OCI-LY3 (cell line): ENCODE measurements around the gene VTI1A.

Experiments used
- H2AFZ ChIP-seq: fragments of 200-600, 300-600 bp; shearing (Covaris generic); 2 replicates; pipeline ENCODE4 v1.6.0; 2014; ENCODE audit warnings: antibody characterized with exemption, low read depth, low read length
- H3K27ac ChIP-seq: fragments of 200-600, 300-600 bp; sonication (generic); 2 replicates; pipeline ENCODE4 v1.5.1; 2014; ENCODE audit warnings: mild to moderate bottlenecking, low read length, moderate library complexity, mixed read lengths
- H3K27me3 ChIP-seq: fragments of 200-600, 300-600 bp; sonication (generic); 2 replicates; pipeline ENCODE4 v1.6.1; 2014; ENCODE audit warnings: low read depth, low read length, mixed read lengths
- H3K36me3 ChIP-seq: fragments of 200-600, 300-600 bp; sonication (generic); replicated peaks from 2 replicates; pipeline ENCODE3; 2014; ENCODE audit warnings: low read depth, low read length, mixed read lengths
- H3K4me1 ChIP-seq: fragments of 300-600, 200-600 bp; sonication (generic); 2 replicates; pipeline ENCODE4 v1.6.1; 2014; ENCODE audit warnings: low read length, mixed read lengths
- H3K4me2 ChIP-seq: fragments of 200-600, 300-600 bp; sonication (generic); 2 replicates; pipeline ENCODE4 v1.6.1; 2014; ENCODE audit warnings: low read length, mixed read lengths
- H3K4me3 ChIP-seq: fragments of 300-600, 200-600 bp; sonication (generic); 2 replicates; pipeline ENCODE4 v1.5.1; 2014; ENCODE audit warnings: antibody characterized with exemption, mild to moderate bottlenecking, low read length, moderate library complexity
- H3K79me2 ChIP-seq: fragments of 300-600, 200-600 bp; shearing (Covaris generic); 2 replicates; pipeline ENCODE4 v1.6.1; 2014; ENCODE audit warnings: mild to moderate bottlenecking, low read length, mixed read lengths
- H3K9ac ChIP-seq: fragments of 300-600, 200-600 bp; shearing (Covaris generic); 2 replicates; pipeline ENCODE4 v1.6.0; 2014; ENCODE audit warnings: mild to moderate bottlenecking, low read length, moderate library complexity
- H3K9me3 ChIP-seq: fragments of 200-600, 300-600 bp; shearing (Covaris generic); 2 replicates; pipeline ENCODE4 v1.6.1; 2014; ENCODE audit warnings: low read length, mixed read lengths; ENCODE audit not compliant: insufficient read depth
- H4K20me1 ChIP-seq: fragments of 200-600, 300-600 bp; sonication (generic); 2 replicates; pipeline ENCODE4 v1.6.1; 2016; ENCODE audit warnings: low read length, mixed read lengths; ENCODE audit not compliant: insufficient read depth
- EZH2phosphoT487 ChIP-seq: fragments of 200-600 bp; shearing (Covaris generic); IDR thresholded peaks from 2 replicates; pipeline ENCODE4 v1.6.1; 2018; ENCODE audit warnings: antibody characterized with exemption, mixed run types, low read depth
- TF ChIP-seq, protein P1 (sequence below): fragments of 200-600, 300-600 bp; sonication (generic); IDR thresholded peaks from 2 replicates; pipeline ENCODE4 v1.5.1; 2014; ENCODE audit warnings: antibody characterized with exemption, low read length, low read depth

VTI1A gene

DNA sequence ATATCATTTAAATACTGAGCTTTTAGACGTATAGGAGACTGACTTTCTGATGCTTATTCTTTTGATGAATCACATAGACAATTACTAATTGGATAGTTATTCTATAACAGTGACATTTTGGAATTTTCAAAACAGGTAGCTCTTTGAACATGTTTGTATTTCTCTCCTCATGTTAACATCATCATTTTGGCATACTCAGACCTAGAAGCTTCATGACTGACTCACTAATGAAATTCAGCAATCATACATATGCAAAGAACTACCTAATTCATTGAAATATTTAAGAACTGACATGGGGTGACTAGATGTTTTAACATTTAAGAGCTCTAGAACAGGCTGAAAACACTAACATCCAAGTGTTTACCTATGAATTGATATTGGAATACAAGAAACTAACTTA, 192.3 kb downstream of the VTI1A start:
- Histone ChIP-seq H2AFZ (no peak overlapping the region), H3K36me3 (no peaks in the 10 kb centered on the region), H3K27me3 (no peaks in the 10 kb centered on the region), H3K9me3 (no peaks in the 10 kb centered on the region), H3K9ac (no peak overlapping the region), H3K27ac (no peak overlapping the region), H3K4me1 (no peaks in the 10 kb centered on the region), H3K79me2 (no peaks in the 10 kb centered on the region), H3K4me2 (no peak overlapping the region), H3K4me3 (no peak overlapping the region), H4K20me1 (no peaks in the 10 kb centered on the region)
- no peak for TF ChIP-seq EZH2phosphoT487
- TF ChIP-seq, protein P1, sequence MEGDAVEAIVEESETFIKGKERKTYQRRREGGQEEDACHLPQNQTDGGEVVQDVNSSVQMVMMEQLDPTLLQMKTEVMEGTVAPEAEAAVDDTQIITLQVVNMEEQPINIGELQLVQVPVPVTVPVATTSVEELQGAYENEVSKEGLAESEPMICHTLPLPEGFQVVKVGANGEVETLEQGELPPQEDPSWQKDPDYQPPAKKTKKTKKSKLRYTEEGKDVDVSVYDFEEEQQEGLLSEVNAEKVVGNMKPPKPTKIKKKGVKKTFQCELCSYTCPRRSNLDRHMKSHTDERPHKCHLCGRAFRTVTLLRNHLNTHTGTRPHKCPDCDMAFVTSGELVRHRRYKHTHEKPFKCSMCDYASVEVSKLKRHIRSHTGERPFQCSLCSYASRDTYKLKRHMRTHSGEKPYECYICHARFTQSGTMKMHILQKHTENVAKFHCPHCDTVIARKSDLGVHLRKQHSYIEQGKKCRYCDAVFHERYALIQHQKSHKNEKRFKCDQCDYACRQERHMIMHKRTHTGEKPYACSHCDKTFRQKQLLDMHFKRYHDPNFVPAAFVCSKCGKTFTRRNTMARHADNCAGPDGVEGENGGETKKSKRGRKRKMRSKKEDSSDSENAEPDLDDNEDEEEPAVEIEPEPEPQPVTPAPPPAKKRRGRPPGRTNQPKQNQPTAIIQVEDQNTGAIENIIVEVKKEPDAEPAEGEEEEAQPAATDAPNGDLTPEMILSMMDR: no peak

DNA sequence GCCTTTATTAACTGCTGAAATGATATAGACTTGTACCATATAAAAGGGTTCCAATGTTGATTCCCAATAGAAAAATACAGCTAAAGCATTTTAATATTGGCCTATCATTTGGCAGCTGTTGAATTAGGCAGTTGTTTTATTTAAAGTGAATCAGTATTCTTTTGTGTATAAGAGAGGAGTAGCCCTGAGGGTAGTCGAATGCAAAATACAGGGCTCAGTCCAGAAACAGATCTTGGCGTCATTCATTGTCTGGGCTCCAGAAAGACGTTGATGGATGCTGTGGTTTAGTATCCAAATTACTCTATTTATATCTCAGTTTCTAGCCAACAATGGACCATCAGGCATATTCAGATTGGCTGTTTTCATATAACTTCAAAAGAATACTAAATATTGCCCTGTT, 193.6 kb downstream of the VTI1A start:
- no peaks in the 10 kb centered on the region for H3K79me2 ChIP-seq
- no peaks in the 10 kb centered on the region for H3K4me1 ChIP-seq
- TF ChIP-seq EZH2phosphoT487: no peak
- TF ChIP-seq, protein P1: no peak
- no peak overlapping the region for H2AFZ ChIP-seq
- H3K27ac ChIP-seq: no peak overlapping the region
- H3K9ac ChIP-seq: no peak overlapping the region
- no peaks in the 10 kb centered on the region for H3K36me3 ChIP-seq
- no peak overlapping the region for H3K4me2 ChIP-seq
- H3K27me3 ChIP-seq: no peaks in the 10 kb centered on the region
- no peaks in the 10 kb centered on the region for H4K20me1 ChIP-seq
- no peak overlapping the region for H3K4me3 ChIP-seq
- no peaks in the 10 kb centered on the region for H3K9me3 ChIP-seq

DNA sequence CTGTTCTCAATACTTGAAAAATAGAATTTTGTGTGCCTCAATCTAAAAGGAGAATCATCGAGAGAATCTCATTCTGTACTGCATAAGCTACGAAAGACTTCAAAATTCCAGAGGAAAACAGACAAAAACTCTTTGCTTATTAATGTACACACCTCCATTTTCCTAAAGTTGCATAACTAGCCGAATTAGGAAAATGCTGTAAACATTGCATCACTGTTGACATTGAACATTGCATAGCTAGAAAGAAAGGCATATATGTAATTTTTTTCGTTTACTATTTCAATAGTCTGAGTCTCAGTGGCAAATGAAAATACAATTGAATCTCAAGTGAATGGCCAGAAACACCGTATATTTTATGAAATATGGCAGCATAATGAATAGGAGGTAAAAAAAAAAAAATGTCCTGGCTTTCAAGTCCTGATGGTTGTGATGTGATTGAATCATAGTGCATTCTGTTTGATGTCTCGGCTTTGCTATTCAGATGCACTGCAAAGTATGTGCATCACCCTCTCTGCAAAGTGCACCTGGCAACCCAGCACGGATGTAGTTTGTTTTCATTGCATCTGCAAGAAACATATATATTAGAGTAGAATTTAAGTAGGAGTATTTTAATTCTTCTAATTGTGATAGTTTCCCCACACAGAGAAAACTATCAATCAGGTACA, 196.7 kb downstream of the VTI1A start:
- Histone ChIP-seq H3K4me2 (no peak overlapping the region), H3K27ac (no peak overlapping the region), H3K9me3 (no peaks in the 10 kb centered on the region), H4K20me1 (no peaks in the 10 kb centered on the region), H3K9ac (no peak overlapping the region), H3K79me2 (no peaks in the 10 kb centered on the region), H3K4me3 (no peak overlapping the region), H2AFZ (no peak overlapping the region), H3K4me1 (no peaks in the 10 kb centered on the region), H3K36me3 (no peaks in the 10 kb centered on the region), H3K27me3 (no peaks in the 10 kb centered on the region)
- TF ChIP-seq, protein P1: no peak
- no peak for TF ChIP-seq EZH2phosphoT487

DNA sequence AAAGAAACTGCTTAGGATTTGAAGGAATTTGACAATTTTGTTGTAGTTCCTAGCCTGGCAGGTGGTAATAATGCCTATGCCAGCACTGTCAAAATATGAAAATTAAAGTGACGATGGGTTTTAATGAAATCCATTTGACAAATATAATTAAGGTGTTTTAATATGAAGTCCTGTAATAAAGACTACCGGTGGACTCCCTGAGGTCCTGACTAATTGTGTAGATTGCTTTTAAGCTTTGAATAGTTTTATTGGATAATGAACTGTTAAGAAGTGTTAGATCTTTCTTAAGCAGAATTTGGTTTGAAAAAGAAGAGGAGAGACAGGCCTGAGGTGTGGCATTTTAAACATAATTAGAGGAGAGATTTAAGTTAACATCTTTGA, 197.2 kb downstream of the VTI1A start:
- Histone ChIP-seq H3K9ac (no peak overlapping the region), H3K4me1 (no peaks in the 10 kb centered on the region), H3K79me2 (no peaks in the 10 kb centered on the region), H3K27ac (no peak overlapping the region), H3K4me2 (no peak overlapping the region), H4K20me1 (no peaks in the 10 kb centered on the region), H3K36me3 (no peaks in the 10 kb centered on the region), H2AFZ (no peak overlapping the region), H3K27me3 (no peaks in the 10 kb centered on the region), H3K4me3 (no peak overlapping the region), H3K9me3 (no peaks in the 10 kb centered on the region)
- TF ChIP-seq EZH2phosphoT487: no peak
- TF ChIP-seq, protein P1: no peak
